Subcutaneous adipose tissue (tissue), 4 donors: ENCODE data around the gene KCNC4. TPM values are rescaled to one million over a fixed set of nuclear protein-coding genes. Genes with fewer than 3 reads are reported as not detected.

Experiments used
- total RNA-seq, 4 donors: library from RNA; depleted of rRNA; stranded (reverse); fragments of >200 nt; gene quantifications; one replicate each; pipeline ENCODE4 v1.1.0, GENCODE V29; 2016
- TF ChIP-seq, protein P1 (sequence below): fragments of 450-650 bp; IDR thresholded peaks from one replicate; pipeline ENCODE4 v1.5.1; 2016; ENCODE audit warnings: low read depth, mild to moderate bottlenecking, control low read depth, antibody characterized with exemption, moderate library complexity

The KCNC4 gene
- total RNA-seq, 4 donors from 2014 or later: 1.3 to 6.6 (median 1.9) TPM

DNA sequence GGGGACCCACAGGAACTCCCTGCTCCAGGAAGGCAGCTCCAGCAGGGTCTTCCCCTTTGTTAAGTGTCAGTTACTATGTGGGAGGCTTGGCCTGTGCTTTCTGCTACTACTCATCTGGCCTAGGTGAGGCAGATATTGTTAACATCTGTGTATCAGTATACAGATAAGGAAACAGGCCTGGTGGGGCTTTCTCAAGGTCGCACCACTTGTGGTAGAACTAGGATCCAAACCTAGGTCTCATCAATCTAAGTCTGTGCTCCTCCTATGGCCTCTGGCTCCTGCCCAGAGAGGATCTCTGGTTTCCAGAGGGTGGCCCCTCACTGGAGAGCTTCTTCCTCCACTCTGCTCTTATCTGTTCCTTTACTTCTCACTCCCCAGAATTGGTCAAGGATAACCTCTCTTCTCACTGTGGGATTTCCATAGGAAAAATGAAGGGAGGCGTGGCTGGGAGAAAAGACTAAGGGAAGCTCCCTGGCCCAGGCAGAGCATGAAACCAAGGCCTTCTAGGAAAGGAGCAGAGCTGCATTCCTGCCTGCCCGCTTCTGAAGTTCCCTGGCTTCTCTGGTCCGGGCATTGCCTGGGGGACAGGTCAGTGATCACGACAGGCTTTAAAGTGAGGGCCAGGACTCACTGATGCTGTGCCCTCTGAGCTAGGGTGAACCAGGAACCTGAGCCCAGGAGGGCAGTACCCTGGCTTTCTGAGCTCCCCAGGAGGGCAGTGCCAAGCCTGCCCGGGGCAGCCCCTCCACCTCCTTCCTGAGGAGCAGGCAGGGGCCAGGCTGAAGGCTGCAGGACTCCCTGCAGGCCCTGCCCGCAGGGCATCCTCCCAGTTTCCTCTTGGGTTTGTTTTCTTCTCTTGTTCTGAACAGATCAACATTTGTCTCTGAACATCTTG, 5.8 kb downstream of the KCNC4 start:
- TF ChIP-seq, protein P1, sequence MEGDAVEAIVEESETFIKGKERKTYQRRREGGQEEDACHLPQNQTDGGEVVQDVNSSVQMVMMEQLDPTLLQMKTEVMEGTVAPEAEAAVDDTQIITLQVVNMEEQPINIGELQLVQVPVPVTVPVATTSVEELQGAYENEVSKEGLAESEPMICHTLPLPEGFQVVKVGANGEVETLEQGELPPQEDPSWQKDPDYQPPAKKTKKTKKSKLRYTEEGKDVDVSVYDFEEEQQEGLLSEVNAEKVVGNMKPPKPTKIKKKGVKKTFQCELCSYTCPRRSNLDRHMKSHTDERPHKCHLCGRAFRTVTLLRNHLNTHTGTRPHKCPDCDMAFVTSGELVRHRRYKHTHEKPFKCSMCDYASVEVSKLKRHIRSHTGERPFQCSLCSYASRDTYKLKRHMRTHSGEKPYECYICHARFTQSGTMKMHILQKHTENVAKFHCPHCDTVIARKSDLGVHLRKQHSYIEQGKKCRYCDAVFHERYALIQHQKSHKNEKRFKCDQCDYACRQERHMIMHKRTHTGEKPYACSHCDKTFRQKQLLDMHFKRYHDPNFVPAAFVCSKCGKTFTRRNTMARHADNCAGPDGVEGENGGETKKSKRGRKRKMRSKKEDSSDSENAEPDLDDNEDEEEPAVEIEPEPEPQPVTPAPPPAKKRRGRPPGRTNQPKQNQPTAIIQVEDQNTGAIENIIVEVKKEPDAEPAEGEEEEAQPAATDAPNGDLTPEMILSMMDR: no peak

DNA sequence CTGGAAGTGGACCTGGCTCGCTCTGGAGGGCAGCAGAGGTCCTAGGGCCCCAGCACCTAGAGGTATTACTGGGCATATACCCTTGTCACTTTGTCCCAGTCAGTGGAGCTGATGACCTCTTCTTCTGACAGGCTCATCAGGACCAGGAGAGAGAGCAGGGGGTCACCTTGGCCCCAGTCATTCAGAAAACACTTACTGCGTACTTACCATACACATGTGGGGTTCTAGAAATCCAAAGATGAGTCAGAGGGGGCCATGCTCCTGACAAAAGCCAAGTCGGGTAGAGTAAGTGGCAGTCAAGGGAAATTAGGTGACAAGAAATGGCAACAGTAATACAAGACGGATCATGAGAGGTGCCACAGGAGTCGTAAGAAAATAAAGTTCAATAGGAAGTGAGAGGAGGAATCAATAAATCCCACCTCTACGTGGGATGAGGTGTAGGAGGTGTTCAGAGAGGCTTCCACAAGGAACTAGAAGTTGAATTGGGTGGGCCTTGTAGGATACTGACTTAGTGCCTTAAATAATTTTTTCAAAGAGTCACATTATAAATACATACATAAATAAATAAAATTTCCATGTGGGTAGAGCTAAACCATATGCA, 6.8 kb downstream of the KCNC4 start:
- TF ChIP-seq, protein P1: no peak

DNA sequence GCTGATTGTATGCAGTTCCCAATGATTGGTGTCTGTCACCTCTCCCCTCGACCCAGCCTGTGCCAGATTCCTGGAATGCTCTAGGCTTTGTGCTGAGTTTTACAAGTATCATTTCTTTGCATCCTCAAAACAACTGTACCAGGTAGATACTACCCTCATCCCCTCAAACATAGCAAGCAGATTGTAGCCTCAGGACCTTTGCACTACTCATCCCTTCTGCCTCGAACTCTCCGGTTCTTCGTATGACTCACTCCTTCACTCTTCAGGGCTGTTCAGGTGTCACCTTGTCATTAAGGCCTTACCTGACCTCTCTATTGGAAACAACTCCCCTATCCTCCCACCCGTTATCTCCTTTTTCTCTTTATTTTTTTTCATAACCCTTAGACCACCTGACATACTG, 8.0 kb downstream of the KCNC4 start:
- TF ChIP-seq, protein P1: no peak

DNA sequence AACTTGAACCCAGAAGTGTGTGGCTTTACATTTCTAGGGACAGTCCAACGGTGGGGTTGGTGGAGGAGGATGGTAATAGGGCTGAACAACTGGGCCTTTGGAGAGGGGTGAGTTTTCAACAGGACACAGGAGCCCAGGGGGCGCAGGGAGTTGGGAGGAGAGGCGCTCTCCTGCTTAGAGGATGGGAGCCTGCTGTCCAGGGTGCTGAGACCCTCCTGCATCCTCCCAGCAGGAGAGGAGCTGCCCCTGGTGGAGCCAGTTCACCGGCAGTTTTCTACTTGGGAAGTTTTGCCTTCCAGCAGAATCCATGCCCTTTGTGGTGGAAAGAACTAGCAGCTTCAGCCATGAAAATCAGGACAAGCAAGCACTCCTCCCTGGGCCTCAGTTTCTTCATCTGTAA, 8.6 kb downstream of the KCNC4 start:
- TF ChIP-seq, protein P1: no peak

DNA sequence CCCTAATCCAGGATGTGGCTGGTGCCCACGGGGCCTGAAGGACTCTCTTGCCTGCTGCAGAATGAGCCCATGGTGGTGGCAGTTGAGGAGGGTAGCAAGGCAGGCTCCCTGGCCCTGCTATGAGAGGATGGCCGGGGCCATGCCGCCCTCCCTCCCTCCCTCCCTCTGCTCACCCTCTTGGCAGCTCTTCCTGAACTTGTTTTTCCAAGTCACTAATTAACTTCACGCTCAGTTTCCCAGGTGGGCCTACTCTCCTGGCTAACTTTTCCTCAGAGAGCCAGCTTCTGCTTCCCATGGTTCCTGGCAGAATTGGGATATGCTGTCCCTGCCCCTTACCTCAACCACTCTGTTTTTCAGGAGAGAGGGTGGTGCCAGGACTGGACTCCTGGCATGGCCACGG, 10.2 kb downstream of the KCNC4 start:
- TF ChIP-seq, protein P1: no peak

DNA sequence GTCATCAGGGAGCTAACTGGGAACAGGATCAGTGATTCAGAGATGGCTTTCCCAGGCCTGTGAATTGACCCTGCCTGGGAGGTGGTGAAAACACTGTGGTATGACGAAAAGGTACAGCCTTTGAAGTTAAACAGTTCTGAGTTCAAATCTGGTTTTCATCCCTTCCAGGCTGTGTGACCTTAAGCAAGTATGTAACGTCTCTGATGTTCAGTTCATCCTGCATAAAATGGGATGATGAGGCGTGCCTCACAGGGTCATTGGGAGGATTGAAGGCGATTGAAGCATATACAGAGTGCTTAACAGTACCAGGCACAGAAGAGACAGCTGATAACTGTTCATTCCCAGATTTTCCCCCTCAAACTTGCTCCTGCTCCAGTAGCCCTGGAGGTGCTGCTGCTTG, 11.0 kb downstream of the KCNC4 start:
- TF ChIP-seq, protein P1: no peak

DNA sequence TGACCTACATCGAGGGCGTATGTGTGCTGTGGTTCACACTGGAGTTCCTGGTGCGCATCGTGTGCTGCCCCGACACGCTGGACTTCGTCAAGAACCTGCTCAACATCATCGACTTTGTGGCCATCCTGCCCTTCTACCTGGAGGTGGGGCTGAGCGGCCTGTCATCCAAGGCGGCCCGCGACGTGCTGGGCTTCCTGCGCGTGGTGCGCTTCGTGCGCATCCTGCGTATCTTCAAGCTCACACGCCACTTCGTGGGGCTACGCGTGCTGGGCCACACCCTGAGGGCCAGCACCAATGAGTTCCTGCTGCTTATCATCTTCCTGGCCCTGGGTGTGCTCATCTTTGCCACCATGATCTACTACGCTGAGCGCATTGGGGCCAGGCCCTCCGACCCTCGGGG, 13.0 kb downstream of the KCNC4 start:
- TF ChIP-seq, protein P1: no peak
